Measurements from ENCODE around the gene TEX48.

Gene TEX48

DNA sequence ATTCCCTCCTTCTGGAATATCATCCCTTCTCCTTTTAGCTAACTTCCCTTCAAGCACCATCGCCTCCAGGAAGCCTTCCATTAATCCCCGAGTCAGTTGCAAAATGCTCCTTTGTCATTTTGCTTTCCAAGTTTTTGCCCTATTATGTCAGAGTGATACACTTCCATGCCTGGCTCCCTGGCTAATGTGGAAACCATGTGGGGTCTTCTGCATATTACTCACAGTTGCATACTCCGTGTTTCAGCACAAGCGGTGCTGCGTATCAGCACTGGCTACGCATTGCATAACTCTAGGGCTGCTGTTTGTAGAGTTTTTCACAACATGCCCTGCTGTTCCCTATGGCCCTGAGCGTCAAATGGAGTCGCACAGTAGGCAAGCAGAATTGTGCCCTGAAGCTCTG lies 26.3 kb downstream of the TEX48 start:
- H3K9me3 ChIP-seq (ENCODE audit: control insufficient read depth in 5 of 5, low read length in 5 of 5): no peaks in the 10 kb centered on the region
- H3K27me3 ChIP-seq (ENCODE audit: control insufficient read depth in 5 of 5, insufficient read depth in 4 of 5, low read length in 5 of 5): no peaks in the 10 kb centered on the region
- no peak overlapping the region for H3K9ac ChIP-seq (ENCODE audit: low read length in 5 of 5)
- no peak overlapping the region for H3K27ac ChIP-seq (ENCODE audit: low read depth, low read length)
- peaks cover 2 to 9% (median 4%) of the 10 kb centered on the region in 5 donors for H3K4me1 ChIP-seq (ENCODE audit: control insufficient read depth in 5 of 5, insufficient read depth in 5 of 5, low read length in 5 of 5)
- H3K4me3 ChIP-seq (ENCODE audit: low read depth in 1 of 5, low read length in 5 of 5): no peak overlapping the region
- no peaks in the 10 kb centered on the region for H3K36me3 ChIP-seq (ENCODE audit: control insufficient read depth in 5 of 5, insufficient read depth in 5 of 5, low read length in 5 of 5)

DNA sequence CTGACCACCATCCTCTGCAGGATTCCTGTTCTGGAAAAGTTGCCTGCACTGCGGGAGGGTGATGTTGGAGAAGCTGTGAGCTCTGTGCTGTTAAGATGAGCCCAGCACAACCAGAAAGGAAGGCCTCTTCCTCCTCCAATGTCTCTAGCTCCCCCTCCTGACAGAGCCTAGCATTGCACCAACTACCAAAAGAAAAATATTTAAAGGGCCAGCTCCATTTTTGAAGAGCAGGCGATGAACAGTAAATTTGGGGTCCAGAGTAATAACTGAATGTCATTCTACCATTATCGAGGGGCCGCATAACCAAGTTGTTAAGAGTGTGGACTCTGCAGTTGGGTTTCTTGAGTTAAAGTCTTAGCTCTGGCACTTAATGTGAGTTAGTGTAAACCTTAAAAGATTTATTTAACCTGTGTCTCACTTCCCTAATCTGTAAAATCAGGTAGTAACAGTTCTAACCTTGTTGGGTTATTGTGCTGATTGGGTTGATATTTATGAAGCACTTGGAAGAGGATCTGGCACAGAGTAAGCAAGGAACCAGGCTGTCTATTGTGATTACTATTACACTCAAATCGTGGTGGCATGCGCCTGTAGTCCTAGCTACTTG lies 28.3 kb downstream of the TEX48 start:
- Histone ChIP-seq H3K9ac (ENCODE audit: low read length in 5 of 5) (peak overlapping the region in 1 of 5 donors; percentile 21), H3K9me3 (ENCODE audit: control insufficient read depth in 5 of 5, low read length in 5 of 5) (no peaks in the 10 kb centered on the region), H3K27me3 (ENCODE audit: control insufficient read depth in 5 of 5, insufficient read depth in 4 of 5, low read length in 5 of 5) (no peaks in the 10 kb centered on the region), H3K4me3 (ENCODE audit: low read depth in 1 of 5, low read length in 5 of 5) (no peak overlapping the region), H3K4me1 (ENCODE audit: control insufficient read depth in 5 of 5, insufficient read depth in 5 of 5, low read length in 5 of 5) (peaks cover 2 to 9% (median 4%) of the 10 kb centered on the region in 5 donors), H3K27ac (ENCODE audit: low read depth, low read length) (peak overlapping the region; percentile 20), H3K36me3 (ENCODE audit: control insufficient read depth in 5 of 5, insufficient read depth in 5 of 5, low read length in 5 of 5) (peaks cover 0 to 4% (median 0%) of the 10 kb centered on the region in 5 donors)

GRCh38 chr9:114652776-114653555 lies 29.0 kb downstream of the TEX48 start:
- H3K9ac ChIP-seq (ENCODE audit: low read length in 5 of 5): peak overlapping the region in 2 of 5 donors; percentile 21 to 33
- H3K4me3 ChIP-seq (ENCODE audit: low read depth in 1 of 5, low read length in 5 of 5): no peak overlapping the region
- peak overlapping the region; percentile 20 for H3K27ac ChIP-seq (ENCODE audit: low read depth, low read length)

GRCh38 chr9:114643896-114644295 lies 38.1 kb downstream of the TEX48 start:
- Histone ChIP-seq H3K27ac (ENCODE audit: low read depth, low read length) (no peak overlapping the region), H3K36me3 (ENCODE audit: control insufficient read depth in 5 of 5, insufficient read depth in 5 of 5, low read length in 5 of 5) (peaks cover 27 to 55% (median 39%) of the 10 kb centered on the region in 5 donors), H3K27me3 (ENCODE audit: control insufficient read depth in 5 of 5, insufficient read depth in 4 of 5, low read length in 5 of 5) (no peaks in the 10 kb centered on the region), H3K9ac (ENCODE audit: low read length in 5 of 5) (no peak overlapping the region), H3K9me3 (ENCODE audit: control insufficient read depth in 5 of 5, low read length in 5 of 5) (no peaks in the 10 kb centered on the region), H3K4me1 (ENCODE audit: control insufficient read depth in 5 of 5, insufficient read depth in 5 of 5, low read length in 5 of 5) (peaks cover 0 to 4% (median 0%) of the 10 kb centered on the region in 5 donors), H3K4me3 (ENCODE audit: low read depth in 1 of 5, low read length in 5 of 5) (no peak overlapping the region)

More at GRCh38 chr9:114652776-114653555, 29.0 kb downstream of the TEX48 start:
- Histone ChIP-seq H3K36me3 (ENCODE audit: control insufficient read depth in 5 of 5, insufficient read depth in 5 of 5, low read length in 5 of 5) (peaks cover 0 to 4% (median 0%) of the 10 kb centered on the region in 5 donors), H3K9me3 (ENCODE audit: control insufficient read depth in 5 of 5, low read length in 5 of 5) (no peaks in the 10 kb centered on the region), H3K27me3 (ENCODE audit: control insufficient read depth in 5 of 5, insufficient read depth in 4 of 5, low read length in 5 of 5) (no peaks in the 10 kb centered on the region), H3K4me1 (ENCODE audit: control insufficient read depth in 5 of 5, insufficient read depth in 5 of 5, low read length in 5 of 5) (peaks cover 2 to 9% (median 4%) of the 10 kb centered on the region in 5 donors)

DNA sequence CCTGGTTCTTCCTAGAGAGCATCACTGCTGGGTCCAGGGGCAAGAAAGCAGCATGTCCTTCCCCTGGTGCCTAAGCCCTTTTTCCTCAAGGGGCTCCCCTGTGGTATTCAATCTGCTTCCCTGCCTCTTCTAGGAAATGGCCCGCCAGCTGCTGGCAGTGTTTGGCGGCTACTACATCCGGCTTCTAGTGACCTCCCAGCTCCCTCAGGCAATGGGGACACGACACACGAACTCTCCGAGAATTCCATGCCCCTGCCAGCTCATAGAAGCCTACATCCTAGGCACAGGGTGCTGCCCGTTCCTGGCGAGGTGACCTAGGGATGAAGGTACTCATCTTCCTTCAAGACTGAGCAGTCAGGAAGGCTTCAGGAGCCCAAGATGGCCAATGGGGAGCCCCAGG lies 39.0 kb downstream of the TEX48 start:
- no peaks in the 10 kb centered on the region for H3K27me3 ChIP-seq (ENCODE audit: control insufficient read depth in 5 of 5, insufficient read depth in 4 of 5, low read length in 5 of 5)
- H3K9me3 ChIP-seq (ENCODE audit: control insufficient read depth in 5 of 5, low read length in 5 of 5): no peaks in the 10 kb centered on the region
- H3K9ac ChIP-seq (ENCODE audit: low read length in 5 of 5): no peak overlapping the region
- H3K4me1 ChIP-seq (ENCODE audit: control insufficient read depth in 5 of 5, insufficient read depth in 5 of 5, low read length in 5 of 5): peaks cover 0 to 4% (median 0%) of the 10 kb centered on the region in 5 donors
- H3K36me3 ChIP-seq (ENCODE audit: control insufficient read depth in 5 of 5, insufficient read depth in 5 of 5, low read length in 5 of 5): peaks cover 30 to 60% (median 46%) of the 10 kb centered on the region in 5 donors
- no peak overlapping the region for H3K4me3 ChIP-seq (ENCODE audit: low read depth in 1 of 5, low read length in 5 of 5)
- no peak overlapping the region for H3K27ac ChIP-seq (ENCODE audit: low read depth, low read length)

- no peaks in the 10 kb centered on the region for H3K27me3 ChIP-seq (ENCODE audit: control insufficient read depth in 5 of 5, insufficient read depth in 4 of 5, low read length in 5 of 5)
- no peak overlapping the region for H3K4me3 ChIP-seq (ENCODE audit: low read depth in 1 of 5, low read length in 5 of 5)
- peaks cover 0 to 4% (median 0%) of the 10 kb centered on the region in 5 donors for H3K4me1 ChIP-seq (ENCODE audit: control insufficient read depth in 5 of 5, insufficient read depth in 5 of 5, low read length in 5 of 5)
- peaks cover 27 to 68% (median 52%) of the 10 kb centered on the region in 5 donors for H3K36me3 ChIP-seq (ENCODE audit: control insufficient read depth in 5 of 5, insufficient read depth in 5 of 5, low read length in 5 of 5)
- no peaks in the 10 kb centered on the region for H3K9me3 ChIP-seq (ENCODE audit: control insufficient read depth in 5 of 5, low read length in 5 of 5)
- H3K27ac ChIP-seq (ENCODE audit: low read depth, low read length): no peak overlapping the region
- H3K9ac ChIP-seq (ENCODE audit: low read length in 5 of 5): no peak overlapping the region
These were observed 40.0 kb downstream of the TEX48 start for GRCh38 chr9:114641967-114642366.

- Histone ChIP-seq H3K27me3 (ENCODE audit: control insufficient read depth in 5 of 5, insufficient read depth in 4 of 5, low read length in 5 of 5) (no peaks in the 10 kb centered on the region), H3K9me3 (ENCODE audit: control insufficient read depth in 5 of 5, low read length in 5 of 5) (no peaks in the 10 kb centered on the region), H3K4me1 (ENCODE audit: control insufficient read depth in 5 of 5, insufficient read depth in 5 of 5, low read length in 5 of 5) (peaks cover 0 to 10% (median 5%) of the 10 kb centered on the region in 5 donors), H3K9ac (ENCODE audit: low read length in 5 of 5) (no peak overlapping the region), H3K27ac (ENCODE audit: low read depth, low read length) (no peak overlapping the region), H3K4me3 (ENCODE audit: low read depth in 1 of 5, low read length in 5 of 5) (no peak overlapping the region), H3K36me3 (ENCODE audit: control insufficient read depth in 5 of 5, insufficient read depth in 5 of 5, low read length in 5 of 5) (peaks cover 11 to 73% (median 53%) of the 10 kb centered on the region in 5 donors)
These were observed 43.6 kb downstream of the TEX48 start for GRCh38 chr9:114638404-114638803.

- H3K36me3 ChIP-seq (ENCODE audit: control insufficient read depth in 5 of 5, insufficient read depth in 5 of 5, low read length in 5 of 5): peaks cover 14 to 91% (median 72%) of the 10 kb centered on the region in 5 donors
These were observed 47.6 kb downstream of the TEX48 start for GRCh38 chr9:114634387-114634786.

DNA sequence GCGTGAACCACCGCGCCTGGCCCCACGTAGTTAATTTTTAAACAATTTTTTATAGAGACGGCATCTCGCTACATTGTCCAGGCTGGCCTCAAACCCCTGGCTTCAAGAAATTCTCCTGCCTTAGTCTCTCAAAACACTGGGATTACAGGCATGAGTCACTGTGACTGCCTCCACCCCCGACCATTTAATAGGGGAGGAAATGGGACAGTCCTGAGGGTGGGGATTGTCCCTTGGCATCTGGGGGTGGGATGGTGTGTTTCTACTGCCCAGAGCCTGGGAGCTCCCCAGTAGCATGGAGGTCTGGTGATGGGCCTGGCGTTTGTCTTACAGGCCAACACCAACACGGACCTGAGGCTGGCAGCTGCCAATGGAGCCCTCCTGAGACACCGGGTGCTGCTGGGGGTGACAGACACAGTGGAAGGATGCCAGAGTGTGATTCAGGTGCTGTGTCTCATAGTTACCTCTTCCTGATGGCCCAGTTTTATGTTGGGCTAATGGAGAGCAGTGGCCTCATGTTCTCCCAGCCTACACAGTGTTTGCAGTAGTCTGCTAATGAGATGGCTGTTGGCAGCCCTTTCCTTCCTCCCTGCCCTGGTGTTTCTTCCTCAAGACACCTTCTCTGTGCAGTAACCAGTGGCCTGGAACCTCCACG lies 48.4 kb downstream of the TEX48 start:
- no peak overlapping the region for H3K4me3 ChIP-seq (ENCODE audit: low read depth in 1 of 5, low read length in 5 of 5)
- H3K27me3 ChIP-seq (ENCODE audit: control insufficient read depth in 5 of 5, insufficient read depth in 4 of 5, low read length in 5 of 5): no peaks in the 10 kb centered on the region
- no peak overlapping the region for H3K9ac ChIP-seq (ENCODE audit: low read length in 5 of 5)
- H3K27ac ChIP-seq (ENCODE audit: low read depth, low read length): no peak overlapping the region
- peaks cover 0 to 6% (median 3%) of the 10 kb centered on the region in 5 donors for H3K4me1 ChIP-seq (ENCODE audit: control insufficient read depth in 5 of 5, insufficient read depth in 5 of 5, low read length in 5 of 5)
- peaks cover 15 to 91% (median 71%) of the 10 kb centered on the region in 5 donors for H3K36me3 ChIP-seq (ENCODE audit: control insufficient read depth in 5 of 5, insufficient read depth in 5 of 5, low read length in 5 of 5)
- no peaks in the 10 kb centered on the region for H3K9me3 ChIP-seq (ENCODE audit: control insufficient read depth in 5 of 5, low read length in 5 of 5)

More at GRCh38 chr9:114634387-114634786, 47.6 kb downstream of the TEX48 start:
- no peak overlapping the region for H3K4me3 ChIP-seq (ENCODE audit: low read depth in 1 of 5, low read length in 5 of 5)
- no peak overlapping the region for H3K9ac ChIP-seq (ENCODE audit: low read length in 5 of 5)
- no peaks in the 10 kb centered on the region for H3K27me3 ChIP-seq (ENCODE audit: control insufficient read depth in 5 of 5, insufficient read depth in 4 of 5, low read length in 5 of 5)
- peaks cover 0 to 6% (median 3%) of the 10 kb centered on the region in 5 donors for H3K4me1 ChIP-seq (ENCODE audit: control insufficient read depth in 5 of 5, insufficient read depth in 5 of 5, low read length in 5 of 5)
- H3K27ac ChIP-seq (ENCODE audit: low read depth, low read length): no peak overlapping the region
- H3K9me3 ChIP-seq (ENCODE audit: control insufficient read depth in 5 of 5, low read length in 5 of 5): no peaks in the 10 kb centered on the region

Measured in subcutaneous abdominal adipose tissue (tissue), 5 donors.